ENCODE measurements around the gene ODAD2.

The ODAD2 gene

GRCh38 chr10:27838361-27838760, 160.5 kb downstream of the ODAD2 start:
- Histone ChIP-seq H3K4me1 (ENCODE audit: control insufficient read depth in 1 of 2, insufficient read depth in 2 of 2, low read length in 2 of 2) (no peaks in the 10 kb centered on the region), H3K4me3 (ENCODE audit: low read depth in 1 of 2, low read length in 2 of 2) (no peak overlapping the region), H3K27me3 (ENCODE audit: low read depth, low read length) (no peaks in the 10 kb centered on the region), H3K9me3 (ENCODE audit: control insufficient read depth in 1 of 2, low read length in 2 of 2) (no peaks in the 10 kb centered on the region), H3K36me3 (ENCODE audit: control insufficient read depth in 1 of 2, insufficient read depth in 2 of 2, low read length in 2 of 2) (no peaks in the 10 kb centered on the region), H3K27ac (ENCODE audit: low read length) (no peak overlapping the region)

- no peak overlapping the region for H3K27ac ChIP-seq (ENCODE audit: low read length)
- no peak overlapping the region for H3K4me3 ChIP-seq (ENCODE audit: low read depth in 1 of 2, low read length in 2 of 2)
- no peaks in the 10 kb centered on the region for H3K9me3 ChIP-seq (ENCODE audit: control insufficient read depth in 1 of 2, low read length in 2 of 2)
- no peaks in the 10 kb centered on the region for H3K36me3 ChIP-seq (ENCODE audit: control insufficient read depth in 1 of 2, insufficient read depth in 2 of 2, low read length in 2 of 2)
- H3K27me3 ChIP-seq (ENCODE audit: low read depth, low read length) = no peaks in the 10 kb centered on the region
- no peaks in the 10 kb centered on the region for H3K4me1 ChIP-seq (ENCODE audit: control insufficient read depth in 1 of 2, insufficient read depth in 2 of 2, low read length in 2 of 2)
These were observed 164.4 kb downstream of the ODAD2 start for GRCh38 chr10:27834476-27834875.

GRCh38 chr10:27833792-27834191, 165.1 kb downstream of the ODAD2 start:
- Histone ChIP-seq H3K4me1 (ENCODE audit: control insufficient read depth in 1 of 2, insufficient read depth in 2 of 2, low read length in 2 of 2) (no peaks in the 10 kb centered on the region), H3K36me3 (ENCODE audit: control insufficient read depth in 1 of 2, insufficient read depth in 2 of 2, low read length in 2 of 2) (no peaks in the 10 kb centered on the region), H3K27ac (ENCODE audit: low read length) (no peak overlapping the region), H3K9me3 (ENCODE audit: control insufficient read depth in 1 of 2, low read length in 2 of 2) (no peaks in the 10 kb centered on the region), H3K27me3 (ENCODE audit: low read depth, low read length) (no peaks in the 10 kb centered on the region), H3K4me3 (ENCODE audit: low read depth in 1 of 2, low read length in 2 of 2) (no peak overlapping the region)

- Histone ChIP-seq H3K27me3 (ENCODE audit: low read depth, low read length) (no peaks in the 10 kb centered on the region), H3K9me3 (ENCODE audit: control insufficient read depth in 1 of 2, low read length in 2 of 2) (no peaks in the 10 kb centered on the region), H3K4me1 (ENCODE audit: control insufficient read depth in 1 of 2, insufficient read depth in 2 of 2, low read length in 2 of 2) (no peaks in the 10 kb centered on the region), H3K27ac (ENCODE audit: low read length) (no peak overlapping the region), H3K36me3 (ENCODE audit: control insufficient read depth in 1 of 2, insufficient read depth in 2 of 2, low read length in 2 of 2) (no peaks in the 10 kb centered on the region), H3K4me3 (ENCODE audit: low read depth in 1 of 2, low read length in 2 of 2) (no peak overlapping the region)
These were observed 166.1 kb downstream of the ODAD2 start for GRCh38 chr10:27832826-27833225.

GRCh38 chr10:27826369-27826768, 172.5 kb downstream of the ODAD2 start:
- no peak overlapping the region for H3K27ac ChIP-seq (ENCODE audit: low read length)
- H3K4me3 ChIP-seq (ENCODE audit: low read depth in 1 of 2, low read length in 2 of 2) = no peak overlapping the region
- no peaks in the 10 kb centered on the region for H3K27me3 ChIP-seq (ENCODE audit: low read depth, low read length)
- no peaks in the 10 kb centered on the region for H3K36me3 ChIP-seq (ENCODE audit: control insufficient read depth in 1 of 2, insufficient read depth in 2 of 2, low read length in 2 of 2)
- H3K4me1 ChIP-seq (ENCODE audit: control insufficient read depth in 1 of 2, insufficient read depth in 2 of 2, low read length in 2 of 2) = peaks cover 0 to 4% of the 10 kb centered on the region in 2 donors
- no peaks in the 10 kb centered on the region for H3K9me3 ChIP-seq (ENCODE audit: control insufficient read depth in 1 of 2, low read length in 2 of 2)

GRCh38 chr10:27822301-27822700, 176.6 kb downstream of the ODAD2 start:
- Histone ChIP-seq H3K9me3 (ENCODE audit: control insufficient read depth in 1 of 2, low read length in 2 of 2) (no peaks in the 10 kb centered on the region), H3K36me3 (ENCODE audit: control insufficient read depth in 1 of 2, insufficient read depth in 2 of 2, low read length in 2 of 2) (no peaks in the 10 kb centered on the region), H3K27ac (ENCODE audit: low read length) (no peak overlapping the region), H3K4me1 (ENCODE audit: control insufficient read depth in 1 of 2, insufficient read depth in 2 of 2, low read length in 2 of 2) (peaks cover 0 to 11% of the 10 kb centered on the region in 2 donors), H3K27me3 (ENCODE audit: low read depth, low read length) (no peaks in the 10 kb centered on the region), H3K4me3 (ENCODE audit: low read depth in 1 of 2, low read length in 2 of 2) (no peak overlapping the region)

- Histone ChIP-seq H3K27me3 (ENCODE audit: low read depth, low read length) (no peaks in the 10 kb centered on the region), H3K9me3 (ENCODE audit: control insufficient read depth in 1 of 2, low read length in 2 of 2) (no peaks in the 10 kb centered on the region), H3K4me1 (ENCODE audit: control insufficient read depth in 1 of 2, insufficient read depth in 2 of 2, low read length in 2 of 2) (peaks cover 0 to 11% of the 10 kb centered on the region in 2 donors), H3K27ac (ENCODE audit: low read length) (no peak overlapping the region), H3K36me3 (ENCODE audit: control insufficient read depth in 1 of 2, insufficient read depth in 2 of 2, low read length in 2 of 2) (no peaks in the 10 kb centered on the region), H3K4me3 (ENCODE audit: low read depth in 1 of 2, low read length in 2 of 2) (no peak overlapping the region)
These were observed 178.2 kb downstream of the ODAD2 start for GRCh38 chr10:27820637-27821036.

GRCh38 chr10:27819781-27820531, 178.9 kb downstream of the ODAD2 start:
- Histone ChIP-seq H3K27ac (ENCODE audit: low read length) (no peak overlapping the region), H3K36me3 (ENCODE audit: control insufficient read depth in 1 of 2, insufficient read depth in 2 of 2, low read length in 2 of 2) (no peaks in the 10 kb centered on the region), H3K4me1 (ENCODE audit: control insufficient read depth in 1 of 2, insufficient read depth in 2 of 2, low read length in 2 of 2) (peaks cover 0 to 11% of the 10 kb centered on the region in 2 donors), H3K4me3 (ENCODE audit: low read depth in 1 of 2, low read length in 2 of 2) (no peak overlapping the region), H3K9me3 (ENCODE audit: control insufficient read depth in 1 of 2, low read length in 2 of 2) (no peaks in the 10 kb centered on the region), H3K27me3 (ENCODE audit: low read depth, low read length) (no peaks in the 10 kb centered on the region)

GRCh38 chr10:27816320-27816719, 182.6 kb downstream of the ODAD2 start:
- Histone ChIP-seq H3K4me3 (ENCODE audit: low read depth in 1 of 2, low read length in 2 of 2) (no peak overlapping the region), H3K27me3 (ENCODE audit: low read depth, low read length) (no peaks in the 10 kb centered on the region), H3K9me3 (ENCODE audit: control insufficient read depth in 1 of 2, low read length in 2 of 2) (no peaks in the 10 kb centered on the region), H3K36me3 (ENCODE audit: control insufficient read depth in 1 of 2, insufficient read depth in 2 of 2, low read length in 2 of 2) (no peaks in the 10 kb centered on the region), H3K4me1 (ENCODE audit: control insufficient read depth in 1 of 2, insufficient read depth in 2 of 2, low read length in 2 of 2) (peaks cover 0 to 7% of the 10 kb centered on the region in 2 donors), H3K27ac (ENCODE audit: low read length) (no peak overlapping the region)

GRCh38 chr10:27815846-27816245, 183.0 kb downstream of the ODAD2 start:
- no peaks in the 10 kb centered on the region for H3K27me3 ChIP-seq (ENCODE audit: low read depth, low read length)
- no peak overlapping the region for H3K4me3 ChIP-seq (ENCODE audit: low read depth in 1 of 2, low read length in 2 of 2)
- H3K36me3 ChIP-seq (ENCODE audit: control insufficient read depth in 1 of 2, insufficient read depth in 2 of 2, low read length in 2 of 2) = no peaks in the 10 kb centered on the region
- no peak overlapping the region for H3K27ac ChIP-seq (ENCODE audit: low read length)
- peaks cover 0 to 7% of the 10 kb centered on the region in 2 donors for H3K4me1 ChIP-seq (ENCODE audit: control insufficient read depth in 1 of 2, insufficient read depth in 2 of 2, low read length in 2 of 2)
- H3K9me3 ChIP-seq (ENCODE audit: control insufficient read depth in 1 of 2, low read length in 2 of 2) = no peaks in the 10 kb centered on the region

GRCh38 chr10:27815261-27815660, 183.6 kb downstream of the ODAD2 start:
- Histone ChIP-seq H3K27me3 (ENCODE audit: low read depth, low read length) (no peaks in the 10 kb centered on the region), H3K9me3 (ENCODE audit: control insufficient read depth in 1 of 2, low read length in 2 of 2) (no peaks in the 10 kb centered on the region), H3K36me3 (ENCODE audit: control insufficient read depth in 1 of 2, insufficient read depth in 2 of 2, low read length in 2 of 2) (no peaks in the 10 kb centered on the region), H3K27ac (ENCODE audit: low read length) (no peak overlapping the region), H3K4me3 (ENCODE audit: low read depth in 1 of 2, low read length in 2 of 2) (no peak overlapping the region), H3K4me1 (ENCODE audit: control insufficient read depth in 1 of 2, insufficient read depth in 2 of 2, low read length in 2 of 2) (peaks cover 0 to 7% of the 10 kb centered on the region in 2 donors)

- H3K4me1 ChIP-seq (ENCODE audit: control insufficient read depth in 1 of 2, insufficient read depth in 2 of 2, low read length in 2 of 2) = no peaks in the 10 kb centered on the region
- H3K27me3 ChIP-seq (ENCODE audit: low read depth, low read length) = no peaks in the 10 kb centered on the region
- H3K9me3 ChIP-seq (ENCODE audit: control insufficient read depth in 1 of 2, low read length in 2 of 2) = no peaks in the 10 kb centered on the region
- no peak overlapping the region for H3K27ac ChIP-seq (ENCODE audit: low read length)
- H3K4me3 ChIP-seq (ENCODE audit: low read depth in 1 of 2, low read length in 2 of 2) = no peak overlapping the region
- H3K36me3 ChIP-seq (ENCODE audit: control insufficient read depth in 1 of 2, insufficient read depth in 2 of 2, low read length in 2 of 2) = no peaks in the 10 kb centered on the region
These were observed 193.7 kb downstream of the ODAD2 start for GRCh38 chr10:27805180-27805579.

Data from muscle layer of duodenum (tissue), 2 donors.